Esophagus squamous epithelium (tissue), 4 donors: Measurements from ENCODE around the gene WHAMM.

Source experiments
- CTCF ChIP-seq, 6 experiments: fragments of 450-650 bp in 4 of 6; fragments of 200-600 bp in 2 of 6; sonication (generic) in 2 of 6; IDR thresholded peaks; one replicate each; pipeline ENCODE4 v1.5.1; 2016 to 2019; ENCODE audit warnings: antibody characterized with exemption in 6 of 6, mild to moderate bottlenecking in 4 of 6, moderate library complexity in 4 of 6
- POLR2A ChIP-seq, 4 donors: fragments of 450-650 bp; IDR thresholded peaks; one replicate each; pipeline ENCODE4 v1.6.1; 2017; ENCODE audit warnings: antibody characterized with exemption in 4 of 4, mild to moderate bottlenecking in 4 of 4, moderate library complexity in 3 of 4

GRCh38 chr15:82850731-82851130, 41.3 kb downstream of the WHAMM start:
- no peak for TF ChIP-seq CTCF (IDR thresholded peaks at IDR 0.05)
- TF ChIP-seq POLR2A (IDR thresholded peaks at IDR 0.05): no peak
